IMR-90 (cell line): ENCODE data around the gene CHN1. TPM values are rescaled to one million over a fixed set of nuclear protein-coding genes. Genes with fewer than 3 reads are reported as not detected.

Experiments
- ATAC-seq: fragments of 200-7000 bp; cut with Tn5 transposase; 2 replicates; pipeline ENCODE4 v1.9.1; 2020; ENCODE audit warnings: low read depth, mild to moderate bottlenecking, moderate library complexity
- BruUV-seq: library from RNA; stranded (reverse); fragments of 400-500 nt; replicated peaks from 2 replicates; lab custom pipeline; 2021; lab: Mats Ljungman, UMichigan
- CTCF ChIA-PET: fragments of 300-600 bp; formaldehyde crosslinking; extraction: SDS; loops from one replicate; lab custom pipeline; 2021; ENCODE audit warnings: antibody characterized with exemption; lab: Yijun Ruan, JAX
- POLR2A ChIA-PET: fragments of 300-600 bp; sonication (Branson Sonifier 250); formaldehyde crosslinking; loops from one replicate; lab custom pipeline; 2022; ENCODE audit warnings: antibody characterized with exemption; ENCODE audit not compliant: unreplicated experiment; lab: Charles Lee
- DNase-seq: peaks from one replicate; pipeline ENCODE4 v3.0.0; 2013
- H2AFZ ChIP-seq: replicated peaks from 2 replicates; pipeline ENCODE3; 2013; ENCODE audit warnings: low read length, mild to moderate bottlenecking; ENCODE audit not compliant: poor library complexity
- H2AK5ac ChIP-seq: 2 replicates; pipeline ENCODE4 v1.6.1; 2013; ENCODE audit warnings: low read depth, low read length, inconsistent platforms
- H2AK9ac ChIP-seq: replicated peaks from 2 replicates; pipeline ENCODE3; 2013; ENCODE audit warnings: mild to moderate bottlenecking, low read depth, low read length, moderate library complexity; ENCODE audit not compliant: poor library complexity
- H2BK120ac ChIP-seq: 2 replicates; pipeline ENCODE4 v1.6.1; 2013; ENCODE audit warnings: low read depth, low read length, inconsistent platforms
- H2BK15ac ChIP-seq: 3 replicates; pipeline ENCODE4 v1.6.1; 2013; ENCODE audit warnings: low read depth, low read length, inconsistent platforms
- H2BK20ac ChIP-seq: 2 replicates; pipeline ENCODE4 v1.6.1; 2013; ENCODE audit warnings: low read depth, mild to moderate bottlenecking, inconsistent platforms, low read length, moderate library complexity
- H2BK5ac ChIP-seq: 2 replicates; pipeline ENCODE4 v1.6.1; 2013; ENCODE audit warnings: mild to moderate bottlenecking, low read depth, low read length, inconsistent platforms; ENCODE audit not compliant: poor library complexity, severe bottlenecking
- H3K14ac ChIP-seq: replicated peaks from 2 replicates; pipeline ENCODE4 v1.6.1; 2013; ENCODE audit warnings: low read depth, low read length, inconsistent platforms
- H3K18ac ChIP-seq: 2 replicates; pipeline ENCODE4 v1.6.1; 2013; ENCODE audit warnings: low read depth, low read length, control low read depth
- H3K23ac ChIP-seq: 2 replicates; pipeline ENCODE4 v1.6.1; 2013; ENCODE audit warnings: low read depth, low read length, inconsistent platforms
- H3K27ac ChIP-seq: 2 replicates; pipeline ENCODE4 v1.5.1; 2013; ENCODE audit warnings: mild to moderate bottlenecking, control low read depth, low read length; ENCODE audit not compliant: insufficient read depth
- H3K27me3 ChIP-seq: 2 replicates; pipeline ENCODE4 v1.6.1; 2013; ENCODE audit warnings: low read length; ENCODE audit not compliant: control insufficient read depth, insufficient read depth
- H3K36me3 ChIP-seq: 2 replicates; pipeline ENCODE4 v1.6.1; 2013; ENCODE audit warnings: low read length, mixed read lengths; ENCODE audit not compliant: control insufficient read depth, insufficient read depth
- H3K4ac ChIP-seq: 2 replicates; pipeline ENCODE4 v1.6.1; 2013; ENCODE audit warnings: low read depth, low read length, inconsistent platforms
- H3K4me1 ChIP-seq: 2 replicates; pipeline ENCODE4 v1.6.1; 2013; ENCODE audit warnings: low read length, mixed read lengths; ENCODE audit not compliant: control insufficient read depth, insufficient read depth
- H3K4me2 ChIP-seq: 2 replicates; pipeline ENCODE4 v1.6.1; 2013; ENCODE audit warnings: low read depth, mild to moderate bottlenecking, control low read depth, low read length, moderate library complexity
- H3K4me3 ChIP-seq: 2 replicates; pipeline ENCODE4 v1.5.1; 2013; ENCODE audit warnings: low read depth, mild to moderate bottlenecking, control low read depth, low read length, moderate library complexity; ENCODE audit not compliant: insufficient read depth
- H3K56ac ChIP-seq: 2 replicates; pipeline ENCODE4 v1.6.1; 2013; ENCODE audit warnings: low read length, inconsistent platforms; ENCODE audit not compliant: insufficient read depth; ENCODE audit errors: extremely low read depth
- H3K79me1 ChIP-seq, 2 experiments: 2 replicates each; pipeline ENCODE4 v1.6.1; 2013; ENCODE audit warnings: low read length in 2 of 2, inconsistent platforms in 1 of 2, low read depth in 1 of 2
- H3K9ac ChIP-seq: 2 replicates; pipeline ENCODE4 v1.6.1; 2013; ENCODE audit warnings: low read depth, low read length, control low read depth
- H3K9me1 ChIP-seq: 2 replicates; pipeline ENCODE4 v1.6.1; 2013; ENCODE audit warnings: low read length, inconsistent platforms; ENCODE audit not compliant: insufficient read depth
- H3K9me3 ChIP-seq: 2 replicates; pipeline ENCODE4 v1.6.1; 2013; ENCODE audit warnings: low read length; ENCODE audit not compliant: control insufficient read depth, insufficient read depth
- H4K20me1 ChIP-seq: 2 replicates; pipeline ENCODE4 v1.6.1; 2013; ENCODE audit warnings: low read length, inconsistent platforms; ENCODE audit not compliant: insufficient read depth
- H4K5ac ChIP-seq: 2 replicates; pipeline ENCODE4 v1.6.1; 2013; ENCODE audit warnings: mild to moderate bottlenecking, low read depth, low read length, control low read depth
- H4K8ac ChIP-seq, 2 experiments: 2 replicates each; pipeline ENCODE4 v1.6.1; 2013; ENCODE audit warnings: low read depth in 2 of 2, low read length in 2 of 2, control low read depth in 1 of 2, inconsistent platforms in 1 of 2
- H4K91ac ChIP-seq: 2 replicates; pipeline ENCODE4 v1.6.1; 2013; ENCODE audit warnings: low read depth, low read length, inconsistent platforms; ENCODE audit not compliant: insufficient read depth
- CHD1 ChIP-seq: IDR thresholded peaks from 2 replicates; pipeline ENCODE4 v1.6.1; 2012; ENCODE audit warnings: low read depth, low read length, improper control_type of control experiment
- MAZ ChIP-seq: IDR thresholded peaks from 2 replicates; pipeline ENCODE4 v1.6.1; 2012; ENCODE audit warnings: low read depth, mild to moderate bottlenecking, low read length, improper control_type of control experiment, moderate library complexity, borderline replicate concordance
- NFE2L2 ChIP-seq: fragments of 150-350 bp; IDR thresholded peaks from 2 replicates; pipeline ENCODE4 v1.6.1; 2016; ENCODE audit warnings: low read depth, mild to moderate bottlenecking, low read length
- POLR2A ChIP-seq: IDR thresholded peaks from 2 replicates; pipeline ENCODE4 v1.6.1; 2012; ENCODE audit warnings: mild to moderate bottlenecking, low read depth, low read length
- RFX5 ChIP-seq: IDR thresholded peaks from 2 replicates; pipeline ENCODE4 v1.8.0; 2012; ENCODE audit warnings: low read depth, mild to moderate bottlenecking, low read length, moderate library complexity
- WGBS, 2 experiments: methylation state at CpG; one replicate each; pipeline versions ENCODE4 v1.1.5 to v1.1.7; 2013; ENCODE audit warnings: missing lambda C conversion rate in 2 of 2; ENCODE audit not compliant: insufficient read length in 1 of 2; ENCODE audit errors: extremely low coverage in 2 of 2; 5-methylcytosine and 5-hydroxymethylcytosine counted together
- dilution Hi-C: fragments of 300-500 bp; cut with HindIII; formaldehyde crosslinking; loops from one replicate; pipeline ENCODE4 v1.14.3; 2018; ENCODE audit warnings: low sequenced_read_pairs; ENCODE audit not compliant: unreplicated experiment
- in situ Hi-C: fragments of 300-500 bp; cut with MboI; formaldehyde crosslinking; loops from 3 replicates; pipeline ENCODE4 v1.14.3; 2019; ENCODE audit warnings: low sequenced_read_pairs, inconsistent platforms, mixed read lengths
- intact Hi-C: fragments of 100-400 bp; cut with micrococcal nuclease; formaldehyde crosslinking; loops from 2 replicates; pipeline ENCODE4 v1.10.0; 2022
- polyA plus RNA-seq, 3 experiments: library from polyadenylated mRNA; depleted of rRNA; stranded (reverse); fragments of >200 nt; gene quantifications; 2 replicates each; pipeline ENCODE4 v1.2.3, GENCODE V29; 2012; ENCODE audit warnings: low replicate concordance in 1 of 3
- total RNA-seq: library from RNA; depleted of rRNA; stranded (reverse); fragments of >200 nt; gene quantifications from 2 replicates; pipeline ENCODE4 v1.2.3, GENCODE V29; 2012

Gene CHN1
- total and polyA plus RNA-seq, 2 of the 4 experiments (the other 2 are of a cell fraction): 58.4 to 66.9 TPM

DNA sequence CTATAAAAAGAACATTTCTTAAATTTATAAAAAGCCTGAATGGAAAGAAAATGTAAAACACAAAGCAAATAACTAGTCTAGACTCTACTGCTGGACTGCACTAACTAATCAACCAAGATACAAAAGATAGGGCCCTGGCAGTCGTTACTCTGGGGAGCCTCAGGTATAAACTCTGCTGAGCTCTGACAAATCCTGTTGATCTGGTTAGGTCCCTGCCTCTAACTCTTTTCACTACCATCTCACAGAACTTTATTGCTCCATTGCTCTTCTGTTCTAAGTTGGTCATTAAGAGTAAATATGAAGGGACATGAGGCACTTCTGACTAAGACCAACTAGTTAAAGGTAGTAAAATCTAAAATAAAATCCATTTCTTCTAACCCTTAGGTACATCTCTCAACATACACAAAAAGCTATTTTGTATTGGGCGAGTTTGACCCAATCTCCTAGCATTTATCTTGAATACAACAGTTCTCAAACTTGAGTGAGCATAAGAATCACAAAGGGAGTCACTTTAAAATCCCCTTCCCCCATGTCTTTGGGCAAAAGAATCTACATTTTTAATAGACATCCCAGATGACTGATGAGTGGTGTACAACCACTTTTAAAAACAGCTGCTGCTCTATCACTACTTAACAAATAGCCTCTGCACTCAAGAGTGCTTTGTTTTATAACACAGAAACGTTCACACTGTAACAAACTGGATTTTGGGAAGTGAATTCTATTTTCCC, 2.5 kb downstream of the CHN1 start:
- WGBS, 2 experiments: 50% methylated on average over 1 of the region's 3 CpGs; no CpG with 5 or more reads in 1 of the 2 experiments
- H4K91ac ChIP-seq: no peak overlapping the region
- H3K9me1 ChIP-seq: no peaks in the 10 kb centered on the region
- H3K79me1 ChIP-seq: no peaks in the 10 kb centered on the region
- in situ Hi-C loops: no loop called here
- H3K27me3 ChIP-seq: peaks cover 20% of the 10 kb centered on the region
- H2BK20ac ChIP-seq: no peak overlapping the region
- intact Hi-C loops: no loop called here
- H3K56ac ChIP-seq: no peak overlapping the region
- no peak overlapping the region for H3K14ac ChIP-seq
- no peak for DNase-seq
- H2BK15ac ChIP-seq: no peak overlapping the region
- H3K4ac ChIP-seq: no peak overlapping the region
- no peak overlapping the region for H4K8ac ChIP-seq
- H2AK5ac ChIP-seq: no peak overlapping the region
- dilution Hi-C loops: no loop called here
- H2BK5ac ChIP-seq: no peak overlapping the region
- no peak overlapping the region for H2AK9ac ChIP-seq
- POLR2A ChIA-PET: no interaction called here
- H3K27ac ChIP-seq: no peak overlapping the region
- H3K9ac ChIP-seq: no peak overlapping the region
- no peak overlapping the region for H3K4me2 ChIP-seq
- H3K36me3 ChIP-seq: no peaks in the 10 kb centered on the region; the same call in 1 of the 2 replicates
- H4K5ac ChIP-seq: no peak overlapping the region
- no peaks in the 10 kb centered on the region for H3K4me1 ChIP-seq
- no peaks in the 10 kb centered on the region for H4K20me1 ChIP-seq
- H3K23ac ChIP-seq: no peak overlapping the region
- H3K18ac ChIP-seq: no peak overlapping the region
- ATAC-seq: no peak
- CTCF ChIA-PET: interaction anchor here (1.6 kb wide), 1 partner anchor 232 kb away, joined by 3 read pairs; no protein-coding TSS in a partner anchor
- no TSS peak for BruUV-seq
- no peak overlapping the region for H3K4me3 ChIP-seq
- no peak for TF ChIP-seq CHD1
- no peak for TF ChIP-seq RFX5
- no peak for TF ChIP-seq NFE2L2
- no peak for TF ChIP-seq POLR2A
- no peak for TF ChIP-seq MAZ
- no peaks in the 10 kb centered on the region for H3K9me3 ChIP-seq
- H2AFZ ChIP-seq: no peak overlapping the region
- no peak overlapping the region for H2BK120ac ChIP-seq
